ENCODE measurements around the gene PAK6. TPM values are rescaled to one million over a fixed set of nuclear protein-coding genes. Genes with fewer than 3 reads are reported as not detected.

The PAK6 gene
- total RNA-seq, 1 donor from 2014 or later = not detected

DNA sequence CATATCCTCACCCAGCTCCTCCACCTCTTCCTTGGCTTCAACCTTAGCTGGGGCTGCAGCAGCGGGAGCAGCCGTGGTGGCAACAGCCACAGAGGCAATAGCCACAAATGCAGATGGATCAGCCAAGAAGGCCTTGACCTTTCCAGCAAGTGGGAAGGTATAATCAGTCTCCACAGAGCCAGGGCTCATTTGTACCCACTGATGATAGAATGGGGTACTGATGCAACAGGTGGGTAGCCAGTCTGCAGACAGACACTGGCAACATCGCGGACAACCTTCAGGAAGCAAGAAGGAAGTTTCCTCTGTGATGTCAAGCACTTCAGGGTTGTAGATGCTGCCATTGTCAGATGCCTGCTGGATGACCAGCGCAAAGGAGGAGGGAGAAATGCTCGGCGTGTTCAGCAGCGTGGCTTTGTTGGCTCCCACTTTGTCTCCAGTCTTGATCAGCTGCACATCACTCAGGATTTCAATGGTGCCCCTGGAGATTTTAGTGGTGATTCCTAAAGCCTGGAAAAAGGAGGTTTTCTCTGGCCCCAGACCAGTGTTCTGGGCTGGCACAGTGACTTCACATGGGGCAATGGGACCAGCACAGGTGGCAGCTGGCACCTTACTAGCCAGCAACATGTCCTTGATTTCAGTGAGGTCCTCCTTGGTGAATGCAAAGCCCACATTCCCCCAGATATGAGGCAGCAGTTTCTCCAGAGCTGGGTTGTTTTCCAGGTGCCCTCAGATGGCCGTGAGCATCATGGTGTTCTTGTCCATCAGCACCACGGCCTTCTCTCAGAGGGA is 73.7 kb downstream of the PAK6 start:
- DNase-seq = no peak

DNA sequence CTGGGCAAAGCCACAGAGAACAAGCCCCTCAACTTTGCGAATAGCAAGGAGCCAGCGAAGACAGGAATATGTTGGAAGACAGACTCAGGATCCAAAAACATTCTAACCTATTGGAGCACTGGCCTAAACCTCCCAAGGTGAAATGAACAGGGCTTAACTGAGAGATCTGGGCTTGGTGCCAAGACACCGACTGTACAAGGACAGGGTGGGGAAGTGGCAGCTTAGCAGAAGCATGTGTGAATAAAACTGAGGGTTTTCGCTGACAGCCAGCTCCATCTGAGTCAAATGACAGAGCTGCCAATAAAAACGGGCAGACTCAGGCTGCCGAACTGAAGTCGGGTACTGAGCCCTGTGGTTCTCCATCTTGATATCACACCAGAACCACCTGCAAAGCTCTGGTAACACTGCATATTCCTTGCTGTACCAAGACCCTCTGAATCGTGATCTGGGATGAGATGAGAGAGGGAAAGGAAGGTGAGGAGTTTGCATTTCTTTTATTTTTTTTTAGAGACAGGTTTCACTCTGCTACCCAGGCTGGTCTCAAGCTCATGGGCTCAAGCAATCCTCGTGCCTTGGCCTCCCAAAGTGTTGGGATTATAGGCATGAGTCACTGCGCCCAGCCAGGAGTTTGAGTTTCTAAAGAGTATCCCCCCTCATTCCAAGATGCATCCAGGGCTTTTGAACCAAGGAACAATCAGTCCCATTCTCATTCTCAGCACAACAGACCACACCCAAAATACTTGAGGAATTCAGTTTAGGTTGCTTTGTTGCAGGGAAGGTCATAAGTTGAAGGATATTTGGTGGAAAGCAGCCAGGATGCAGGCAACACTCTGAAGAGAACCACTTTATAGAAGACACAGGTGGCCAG is 74.9 kb downstream of the PAK6 start:
- DNase-seq = peak; percentile 73

DNA sequence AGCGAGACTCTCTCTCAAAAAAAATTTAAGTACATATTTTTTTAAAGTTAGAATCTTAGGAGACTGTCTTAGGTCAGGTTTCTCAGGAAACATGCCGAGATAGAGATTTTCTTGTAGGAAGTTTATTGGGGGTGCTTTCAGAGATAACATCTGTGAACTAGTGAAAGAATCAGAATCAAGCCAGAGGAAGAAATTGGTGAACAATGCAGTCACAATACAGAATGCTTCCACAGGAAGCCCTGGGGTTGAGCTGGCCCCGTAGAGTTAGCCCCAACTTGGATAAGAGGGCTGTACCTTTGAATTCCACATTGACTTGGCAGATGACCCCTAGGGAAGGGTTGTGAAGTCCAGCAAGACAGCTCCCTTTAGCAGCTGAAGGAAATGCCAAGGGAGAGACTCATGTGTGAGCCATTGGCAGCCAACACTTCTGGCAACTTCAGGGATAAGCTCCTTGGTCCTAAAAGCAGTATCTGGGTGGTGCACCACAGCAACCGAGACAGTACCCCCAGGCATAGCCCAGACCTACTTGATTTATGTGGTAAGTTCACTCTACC is 75.9 kb downstream of the PAK6 start:
- peak; percentile 76 for DNase-seq

DNA sequence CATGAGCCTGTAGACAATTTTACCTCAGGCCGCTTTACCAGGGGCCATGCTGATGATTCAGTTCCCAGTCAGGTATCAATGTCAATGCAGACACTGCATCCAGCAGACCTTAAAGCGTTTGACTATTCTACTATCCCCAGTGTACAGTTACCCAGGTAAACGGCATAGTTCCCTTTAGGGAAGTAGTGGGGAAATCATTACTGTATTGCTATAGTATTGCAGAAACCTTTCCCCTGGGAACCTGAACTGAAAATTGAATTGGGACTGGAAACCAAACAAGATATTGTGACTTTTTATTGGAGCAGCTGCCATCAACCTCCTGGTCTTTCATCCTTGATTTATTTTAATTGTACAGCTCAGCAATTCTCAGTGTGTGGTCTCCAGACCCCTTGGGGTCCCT is 78.1 kb downstream of the PAK6 start:
- no peak for DNase-seq

- DNase-seq = no peak
Observed at GRCh38 chr15:40317580-40317979, 78.7 kb downstream of the PAK6 start.

- DNase-seq = no peak
Observed at GRCh38 chr15:40320409-40320808, 81.5 kb downstream of the PAK6 start.

GRCh38 chr15:40320931-40321371 is 82.1 kb downstream of the PAK6 start:
- DNase-seq = peak; percentile 75

GRCh38 chr15:40322531-40323238 is 83.8 kb downstream of the PAK6 start:
- no peak for DNase-seq

GRCh38 chr15:40323239-40323952 is 84.5 kb downstream of the PAK6 start, which contains the start of gene INAFM2:
Gene INAFM2 (plus strand): TSS chr15:40323692. CDS start chr15:40324056, 364 bp downstream.
- peak; percentile 98 for DNase-seq

DNA sequence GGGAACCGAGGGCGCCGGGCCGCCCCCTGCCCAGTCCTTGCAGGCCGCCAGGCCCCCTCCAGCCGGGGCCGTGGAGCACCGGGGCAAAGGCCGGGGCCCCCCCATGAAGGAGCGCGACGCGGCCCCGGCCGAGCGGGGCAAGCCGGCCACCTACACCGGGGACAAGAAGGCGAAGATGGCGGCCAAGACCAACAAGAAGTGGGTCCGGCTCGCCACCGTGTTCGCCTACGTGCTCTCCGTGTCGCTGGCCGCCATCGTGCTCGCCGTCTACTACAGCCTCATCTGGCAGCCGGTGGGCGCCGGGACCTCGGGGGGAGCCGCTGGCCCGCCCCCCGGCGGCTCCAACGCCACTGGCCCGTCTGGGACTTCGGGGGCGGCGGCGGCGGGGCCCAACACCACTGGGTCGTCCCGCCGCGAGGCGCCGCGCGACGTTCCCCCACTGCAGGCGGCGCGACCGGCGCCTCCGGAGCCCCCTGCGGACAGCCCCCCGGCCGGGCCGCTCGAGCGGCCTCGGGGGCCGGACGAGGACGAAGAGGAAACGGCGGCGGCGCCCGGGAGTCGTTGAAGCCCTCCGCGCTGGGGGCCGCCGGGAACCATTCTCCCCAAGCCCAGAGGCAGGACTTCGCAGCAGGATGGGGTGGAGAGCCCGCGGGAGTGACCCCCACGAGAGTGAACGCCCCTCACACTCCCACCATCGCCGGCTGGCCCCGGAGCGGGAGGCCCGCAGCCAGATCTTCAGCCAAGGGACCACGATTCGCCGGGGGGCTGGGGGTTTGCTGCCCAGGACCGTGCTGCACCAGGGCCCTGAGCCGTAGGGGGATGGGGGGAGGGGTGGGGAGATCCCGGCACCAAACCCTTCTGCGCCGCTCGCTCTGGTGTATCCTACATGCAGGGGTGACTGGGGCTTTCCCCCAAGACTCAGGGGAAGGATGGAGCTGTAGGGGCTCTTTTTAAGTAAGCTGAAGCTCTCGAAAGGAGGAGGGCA is 85.4 kb downstream of the PAK6 start:
- peak; percentile 48 for DNase-seq

GRCh38 chr15:40325188-40325587 is 86.3 kb downstream of the PAK6 start:
- peak; percentile 58 for DNase-seq

DNA sequence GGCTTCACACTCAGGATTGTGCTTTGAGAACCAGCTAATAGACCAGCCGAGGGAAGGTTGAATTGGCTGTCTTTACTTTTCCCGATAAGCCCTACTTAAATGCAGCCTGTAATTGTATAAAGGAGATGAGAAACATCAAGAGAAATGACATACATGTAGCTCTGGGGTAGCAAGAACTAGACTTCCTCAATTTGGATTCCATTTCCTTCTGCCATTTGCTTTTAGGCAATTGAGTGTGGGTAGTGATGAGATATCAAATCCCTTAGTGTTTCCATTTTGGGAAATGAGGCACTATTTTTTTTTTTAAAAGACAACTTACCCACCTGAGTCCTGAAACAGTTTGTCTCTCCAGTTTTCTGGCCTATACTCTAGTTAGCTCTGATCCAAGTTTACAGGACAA is 86.8 kb downstream of the PAK6 start:
- DNase-seq = no peak

Other genes starting within 250 kb of the PAK6 start
- gene SRP14, start 199.9 kb upstream of the PAK6 start, total RNA-seq = 236 and 391 TPM in 2 replicates
- gene BMF, start 130.2 kb upstream of the PAK6 start, total RNA-seq = 9.4 and 18.4 TPM in 2 replicates
- 12.8 and 39.7 TPM in 2 replicates for gene BUB1B, start 78.0 kb upstream of the PAK6 start, total RNA-seq
- gene ANKRD63, start 44.0 kb downstream of the PAK6 start, total RNA-seq = not detected in 2 replicates
- under 0.01 and 0.05 TPM in 2 replicates for gene PLCB2, start 68.9 kb downstream of the PAK6 start, total RNA-seq
- 14.9 and 20.3 TPM in 2 replicates for gene INAFM2, start 84.6 kb downstream of the PAK6 start, total RNA-seq
- 10.0 and 21.9 TPM in 2 replicates for gene CCDC9B, start 101.9 kb downstream of the PAK6 start, total RNA-seq
- not detected in 2 replicates for gene PHGR1, start 112.0 kb downstream of the PAK6 start, total RNA-seq
- gene DISP2, start 119.2 kb downstream of the PAK6 start, total RNA-seq = 0.09 and 0.17 TPM in 2 replicates
- gene KNSTRN, start 143.7 kb downstream of the PAK6 start, total RNA-seq = 36.8 and 61.2 TPM in 2 replicates
- gene IVD, start 166.7 kb downstream of the PAK6 start, total RNA-seq = 45.4 and 64.5 TPM in 2 replicates
- 9.5 and 12.0 TPM in 2 replicates for gene BAHD1, start 201.9 kb downstream of the PAK6 start, total RNA-seq
- 11.7 and 19.7 TPM in 2 replicates for gene CHST14, start 231.9 kb downstream of the PAK6 start, total RNA-seq

Measured in dermis blood vessel endothelial cell (primary cell).